Right ventricle myocardium superior (tissue), 1 donor: ENCODE data around the gene TSKU. TPM values are rescaled to one million over a fixed set of nuclear protein-coding genes. Genes with fewer than 3 reads are reported as not detected.
A peak's percentile ranks its signal among the peaks of the same experiment; 100 is the strongest.

Experiments used
- ATAC-seq: fragments of 200-7000 bp; cut with Tn5 transposase; one replicate; pipeline ENCODE4 v1.9.1; 2020; ENCODE audit warnings: mild to moderate bottlenecking; ENCODE audit not compliant: poor library complexity
- DNase-seq: peaks from one replicate; pipeline ENCODE4 v3.0.0-alpha.2; 2020
- intact Hi-C: fragments of 100-400 bp; cut with DNase I; formaldehyde crosslinking; loops from one replicate; pipeline ENCODE4 v1.11.2; 2022
- total RNA-seq: library from RNA; stranded (reverse); fragmentation: NEBNext Ultra II Directional; extraction: Animal tissue kit (Norgen Biotek cat#: 25700); gene quantifications from one replicate; pipeline ENCODE4 v1.2.1, GENCODE V29; 2021
- donor health status: DM: no; HTN: yes; CAD: no; lungs with severe emphysema.

The TSKU gene
- total RNA-seq, 1 donor from 2014 or later, result 17.2 TPM

DNA sequence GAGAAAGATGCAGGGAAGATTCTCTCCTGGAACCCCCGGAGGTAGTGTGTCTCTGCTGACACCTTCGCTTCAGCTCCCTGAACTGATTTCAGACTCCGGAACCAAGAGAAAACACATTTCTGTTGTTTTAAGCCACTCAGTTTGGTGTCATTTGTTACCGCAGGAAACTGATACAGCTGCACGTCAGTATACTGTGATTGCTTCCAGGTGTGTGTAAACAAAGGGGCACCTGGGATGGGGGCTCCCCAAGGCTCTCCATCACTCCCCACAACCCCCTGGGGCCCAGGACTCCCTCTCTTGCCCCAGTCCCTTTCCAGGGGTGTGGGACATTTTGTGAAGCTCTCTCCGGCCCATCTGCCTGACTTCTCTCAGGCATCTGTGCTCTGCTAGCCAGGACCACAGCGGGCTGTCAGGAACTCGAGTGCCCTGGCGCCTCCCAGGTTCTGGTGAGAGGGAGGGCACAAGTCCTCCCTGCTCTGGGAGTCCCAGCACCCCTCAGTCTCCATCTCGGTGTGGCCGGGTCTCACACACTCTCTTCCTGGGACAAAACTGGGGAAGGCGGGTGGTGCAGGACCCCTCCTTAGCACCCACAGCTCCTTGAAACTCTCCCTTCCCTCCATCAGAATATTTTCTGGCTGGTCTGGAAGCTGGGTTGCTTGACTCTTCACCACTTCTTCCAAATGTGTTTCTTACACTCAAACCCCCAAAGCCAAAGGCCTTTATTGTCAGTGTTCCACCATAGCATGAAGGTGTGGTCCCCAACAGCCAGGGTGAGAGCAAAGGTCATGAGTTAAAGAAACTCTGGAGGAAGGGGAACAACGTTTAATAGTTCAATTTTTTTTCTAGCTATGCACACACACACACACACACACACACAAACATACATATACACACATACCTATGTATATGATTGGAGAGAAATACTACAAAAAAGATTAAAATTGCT lies 35.0 kb upstream of the TSKU start:
- DNase-seq (no peak), ATAC-seq (no peak)
- intact Hi-C loops, result no loop called here

DNA sequence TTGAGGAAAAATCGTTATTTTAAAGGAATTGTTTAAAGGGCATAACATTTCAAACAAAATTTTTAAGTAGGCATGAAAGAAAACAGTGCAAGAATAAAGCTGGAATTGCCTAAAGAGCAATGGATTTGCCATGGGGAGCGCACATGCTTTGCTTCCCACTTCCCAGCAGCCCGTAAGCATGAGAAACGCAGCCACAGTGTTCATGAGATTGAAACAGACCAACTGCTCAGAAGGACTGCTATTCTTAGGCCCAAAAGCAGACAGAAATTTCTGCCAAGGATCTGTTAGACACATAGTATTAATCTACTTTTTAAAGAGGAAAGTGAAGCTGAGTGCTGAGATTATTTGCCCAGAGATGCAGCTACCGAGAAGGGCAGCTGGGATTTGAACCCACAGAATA lies 34.2 kb upstream of the TSKU start:
- ATAC-seq (no peak), DNase-seq (no peak)
- intact Hi-C loops, result no loop called here

DNA sequence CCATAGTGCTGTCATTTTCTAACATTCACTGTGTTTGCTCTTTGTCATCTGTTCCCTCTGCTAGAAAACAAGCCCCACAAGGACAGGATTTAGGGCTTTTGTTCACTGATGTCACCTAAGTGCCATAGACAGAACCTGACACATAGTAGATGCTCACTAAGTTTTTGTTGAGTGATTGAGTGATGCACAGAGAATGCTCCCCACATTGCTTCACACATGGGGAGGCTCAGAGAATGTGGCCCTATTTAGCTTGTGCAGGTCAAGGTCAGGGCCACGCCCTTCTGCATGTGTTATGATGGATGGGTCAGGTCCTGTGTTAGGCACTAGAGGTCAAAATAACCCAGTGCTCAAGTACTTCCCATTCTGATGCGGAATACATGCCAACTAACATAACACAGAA lies 33.1 kb upstream of the TSKU start:
- ATAC-seq, result no peak
- no peak for DNase-seq
- intact Hi-C loops, result no loop called here

DNA sequence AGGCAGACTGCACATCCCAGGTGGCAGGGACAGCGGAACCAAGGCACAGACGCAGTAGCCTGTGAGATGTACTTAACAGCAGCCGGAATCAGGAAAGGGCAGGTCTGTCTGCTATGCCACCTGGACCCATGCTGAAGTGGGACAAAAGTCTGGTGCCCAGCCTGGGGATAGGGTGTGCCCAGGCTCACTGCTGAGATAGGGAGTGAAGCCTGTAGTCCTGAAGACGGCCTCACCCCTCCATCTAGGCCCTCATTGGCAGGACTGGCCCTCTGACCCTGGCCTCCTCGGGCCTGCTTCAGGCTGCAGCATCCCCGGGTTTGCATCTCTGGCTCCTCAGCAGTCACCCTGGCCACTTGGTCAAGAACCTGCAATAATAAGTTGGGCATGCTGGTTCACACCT lies 32.4 kb upstream of the TSKU start:
- DNase-seq (no peak), ATAC-seq (no peak)
- intact Hi-C loops, result no loop called here

DNA sequence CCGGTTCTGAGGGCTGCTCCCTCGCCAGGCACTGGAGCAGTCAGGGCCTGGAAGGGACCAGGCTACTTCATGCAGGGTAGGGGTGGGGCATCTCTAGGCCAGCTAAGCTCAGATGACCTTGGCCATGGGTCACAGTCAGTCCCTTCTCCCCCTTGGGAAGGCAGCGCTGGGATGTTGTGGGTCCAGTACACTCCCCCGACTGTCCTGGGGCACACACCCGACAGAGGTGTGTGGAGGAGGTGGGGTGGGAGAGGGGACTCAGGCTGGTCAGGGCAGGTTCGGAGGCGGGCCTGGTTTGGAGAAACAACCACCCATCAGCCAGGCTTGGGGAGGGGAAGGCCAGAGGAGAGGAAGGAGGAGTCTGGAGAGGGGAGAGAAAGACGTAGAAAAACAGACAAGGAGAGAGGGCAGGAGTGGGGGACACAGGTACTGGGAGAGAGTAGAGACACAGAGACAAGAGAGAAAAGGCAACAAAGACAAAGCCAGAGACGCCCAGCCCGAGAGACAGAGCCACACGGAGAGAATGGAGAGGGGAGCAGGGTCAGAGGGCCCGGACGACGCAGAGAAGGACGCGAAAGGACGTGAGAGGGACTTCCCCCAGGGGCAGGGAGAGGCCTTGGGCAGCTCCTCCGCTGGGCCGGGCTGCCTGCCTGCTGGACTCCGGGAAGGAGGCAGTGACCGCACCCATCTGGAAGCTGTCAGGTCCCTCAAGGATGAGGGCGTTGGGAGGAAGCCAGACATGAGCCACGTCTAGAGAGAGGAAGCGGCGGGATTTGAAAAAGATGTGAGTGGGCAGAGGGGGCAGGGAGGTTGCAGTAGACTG lies 30.6 kb upstream of the TSKU start:
- intact Hi-C loops, result no loop called here

DNA sequence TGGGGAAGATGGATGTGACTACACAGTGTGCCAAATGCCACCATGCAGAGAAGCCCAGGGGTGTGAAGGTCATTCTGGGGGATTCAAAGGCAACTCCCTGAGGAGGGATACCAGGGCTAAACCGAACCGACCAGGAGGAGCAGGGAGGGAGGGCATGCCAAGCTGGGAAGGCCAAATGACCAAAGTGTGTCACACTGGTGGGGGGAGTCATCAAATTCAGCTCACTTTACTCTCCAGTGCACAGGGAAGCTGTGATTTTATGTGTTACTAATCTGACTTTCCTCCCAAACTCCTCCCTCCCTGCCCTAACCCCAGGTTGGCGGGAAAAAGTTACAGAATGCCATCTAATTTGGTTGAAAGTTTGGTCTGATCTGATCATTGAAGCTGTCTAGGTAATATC lies 29.7 kb upstream of the TSKU start:
- intact Hi-C loops, result no loop called here
- ATAC-seq, result no peak
- no peak for DNase-seq

More for the DNA sequence above, 30.6 kb upstream of the TSKU start:
- ATAC-seq (peak; percentile 88), DNase-seq (peak; percentile 91)

DNA sequence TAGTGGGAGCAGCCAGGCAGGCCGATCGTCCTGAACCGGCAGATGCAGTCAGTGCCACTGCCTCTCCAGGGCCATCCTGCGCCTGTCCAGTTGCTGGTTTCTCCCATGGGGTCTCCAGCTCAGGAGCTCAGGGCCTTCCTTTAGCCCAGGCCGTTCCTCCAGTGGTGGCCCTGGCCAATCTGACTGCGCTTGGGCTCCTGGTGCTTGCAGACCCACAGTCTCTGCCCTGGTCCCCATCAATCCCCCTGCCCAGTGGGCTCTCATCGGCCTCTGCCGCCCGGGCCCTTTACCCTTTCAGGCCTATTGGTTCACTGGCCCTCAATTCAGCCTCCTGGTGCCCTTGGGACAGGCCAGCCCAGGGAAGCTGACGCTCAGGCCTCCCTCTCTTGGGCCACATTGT lies 29.2 kb upstream of the TSKU start:
- DNase-seq (no peak), ATAC-seq (no peak)
- intact Hi-C loops, result no loop called here

DNA sequence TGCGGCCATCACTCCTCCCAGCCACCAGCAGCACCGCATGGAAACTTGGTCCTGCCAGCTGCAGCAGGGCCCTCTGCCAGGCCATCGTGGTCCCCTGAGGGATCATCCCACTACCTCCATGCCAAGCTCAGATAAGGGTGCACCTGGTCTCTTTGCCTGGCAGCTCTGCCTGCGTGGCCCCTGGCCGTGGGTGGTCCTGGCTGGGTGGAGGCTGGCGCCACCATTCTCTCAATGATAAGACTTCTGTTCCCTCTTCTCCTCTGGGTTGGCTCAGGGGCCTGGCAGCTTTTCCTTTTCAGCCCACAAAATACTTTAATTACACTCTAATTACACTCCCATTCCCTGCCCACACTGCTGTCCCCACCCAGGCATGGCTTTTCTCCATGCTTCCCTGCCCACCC lies 26.8 kb upstream of the TSKU start:
- intact Hi-C loops, result no loop called here
- DNase-seq (no peak), ATAC-seq (no peak)

DNA sequence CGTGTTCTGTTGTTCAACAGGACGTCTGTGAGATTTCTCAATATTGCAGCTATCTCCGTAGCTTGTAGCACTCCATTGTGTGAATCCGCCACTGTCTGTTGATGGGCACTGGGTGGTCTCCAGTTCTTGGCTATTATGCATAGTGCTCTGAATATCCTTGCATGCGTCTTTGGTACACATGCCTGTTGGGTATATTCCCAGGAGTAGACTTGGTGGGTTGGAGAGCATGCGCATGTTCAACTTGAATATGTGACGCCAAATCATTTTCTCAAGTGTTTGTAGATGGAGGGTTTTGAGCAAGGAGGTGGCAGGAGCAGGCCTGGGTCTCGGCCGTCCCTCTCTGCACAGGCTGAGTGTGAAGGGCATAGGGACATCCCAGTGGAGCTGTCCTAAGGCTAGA lies 24.8 kb upstream of the TSKU start:
- ATAC-seq (no peak), DNase-seq (no peak)
- intact Hi-C loops, result no loop called here

DNA sequence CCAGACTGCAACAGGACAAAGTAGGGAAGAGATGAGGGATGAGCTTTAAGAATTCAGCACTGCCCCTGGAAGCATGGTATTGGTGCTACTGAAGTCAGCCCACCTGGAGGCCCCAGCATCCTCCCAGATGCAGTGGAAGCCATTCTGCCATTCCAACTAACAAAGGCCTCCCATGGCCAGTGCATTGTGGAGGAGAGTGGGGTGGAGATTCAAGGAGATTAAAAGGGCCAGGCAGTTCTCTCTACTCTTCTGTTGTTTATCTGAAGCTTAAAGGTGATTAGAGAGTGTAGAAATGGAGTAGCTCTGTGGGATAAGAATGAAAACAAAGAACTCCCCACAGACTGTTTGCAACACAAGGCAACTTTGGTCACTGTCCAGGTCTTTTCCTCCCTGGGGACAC lies 24.1 kb upstream of the TSKU start:
- no peak for ATAC-seq
- no peak for DNase-seq
- intact Hi-C loops, result no loop called here

DNA sequence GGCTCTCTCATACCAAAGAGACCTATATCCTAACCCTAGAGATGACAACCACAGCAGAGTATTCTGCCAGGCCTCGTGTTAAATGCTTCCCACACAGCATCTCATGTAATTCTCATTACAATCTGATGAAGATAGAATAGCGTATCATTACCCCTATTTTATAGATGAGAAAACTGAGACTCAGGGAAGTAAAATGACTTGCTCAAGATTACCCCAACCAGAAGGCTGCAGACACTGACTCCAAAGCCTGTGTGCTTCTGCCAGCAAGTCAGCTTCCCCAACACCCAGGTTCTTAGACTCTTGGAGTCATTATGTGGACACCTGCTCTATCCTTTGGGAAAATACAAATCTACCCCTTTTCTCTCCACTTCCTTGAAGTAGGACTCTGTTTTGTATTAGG lies 23.6 kb upstream of the TSKU start:
- DNase-seq, result no peak
- no peak for ATAC-seq
- intact Hi-C loops, result no loop called here

DNA sequence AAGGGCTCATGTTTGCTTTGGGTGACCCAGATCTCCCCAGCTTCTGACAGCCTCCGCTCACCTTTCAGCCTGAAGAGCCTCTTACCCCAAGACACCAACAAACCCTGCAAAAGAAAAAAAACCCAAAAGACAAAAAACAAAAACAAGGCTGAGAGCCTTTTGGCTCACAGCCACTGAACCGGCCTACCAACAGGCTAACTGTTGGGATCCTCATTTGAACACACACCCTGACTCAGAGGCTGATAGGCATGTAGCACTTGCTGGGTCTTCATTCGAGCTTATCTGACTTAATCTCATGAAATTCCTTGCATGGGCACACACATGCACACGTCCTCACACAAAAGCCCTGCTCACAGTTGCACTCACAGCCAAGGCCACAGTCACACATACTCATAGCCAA lies 22.9 kb upstream of the TSKU start:
- ATAC-seq (no peak), DNase-seq (no peak)
- intact Hi-C loops, result no loop called here

DNA sequence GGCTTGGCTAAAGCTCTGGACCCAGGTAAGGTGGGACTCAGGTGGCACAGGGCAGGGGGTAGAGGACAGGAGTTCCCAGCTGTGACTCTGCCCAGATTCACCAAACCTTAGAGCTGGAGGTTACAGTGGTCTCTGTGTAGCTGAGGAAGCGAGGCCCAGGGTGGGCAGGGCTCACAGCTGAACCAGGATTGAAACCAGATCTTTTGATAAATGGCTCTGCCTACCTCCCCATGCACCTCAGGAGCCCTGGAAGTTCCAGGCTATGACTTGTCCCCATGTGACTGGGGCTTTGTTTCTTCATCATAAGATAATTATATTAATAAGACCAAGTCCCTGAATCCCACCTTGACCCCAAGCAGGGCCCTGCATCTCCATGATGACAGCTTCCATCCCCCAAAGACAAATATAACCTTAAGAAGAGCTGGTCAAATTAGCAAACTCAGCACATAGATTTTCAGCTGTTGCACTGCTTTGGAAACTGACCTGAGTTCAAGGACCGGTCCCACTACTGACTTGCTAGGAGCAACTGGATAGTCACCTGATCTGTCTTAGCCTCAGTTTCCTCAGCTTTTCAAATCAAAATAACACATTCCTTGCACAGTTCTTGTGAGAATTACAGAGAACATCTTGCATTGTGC lies 21.3 kb upstream of the TSKU start:
- ATAC-seq, result no peak
- DNase-seq, result no peak
- intact Hi-C loops, result no loop called here

DNA sequence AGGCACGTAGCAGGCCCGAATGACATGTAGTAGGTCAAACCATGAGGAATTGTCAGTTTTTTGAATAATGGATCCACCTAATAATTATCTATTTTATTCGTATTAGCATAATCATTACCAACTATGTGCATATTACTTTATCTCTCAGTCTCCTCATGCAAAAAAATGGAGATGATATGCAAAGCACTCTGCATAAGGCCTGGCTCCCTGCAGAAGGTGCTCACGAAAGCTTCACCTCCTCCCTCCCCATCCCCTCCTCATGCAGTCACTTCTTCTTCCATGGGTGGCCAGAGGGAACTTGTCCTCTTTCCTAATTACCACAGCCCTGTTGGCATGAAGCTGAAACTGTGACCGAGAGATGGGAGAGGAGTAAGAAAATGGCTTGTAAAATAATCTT lies 20.8 kb upstream of the TSKU start:
- intact Hi-C loops, result no loop called here
- DNase-seq (no peak), ATAC-seq (no peak)

DNA sequence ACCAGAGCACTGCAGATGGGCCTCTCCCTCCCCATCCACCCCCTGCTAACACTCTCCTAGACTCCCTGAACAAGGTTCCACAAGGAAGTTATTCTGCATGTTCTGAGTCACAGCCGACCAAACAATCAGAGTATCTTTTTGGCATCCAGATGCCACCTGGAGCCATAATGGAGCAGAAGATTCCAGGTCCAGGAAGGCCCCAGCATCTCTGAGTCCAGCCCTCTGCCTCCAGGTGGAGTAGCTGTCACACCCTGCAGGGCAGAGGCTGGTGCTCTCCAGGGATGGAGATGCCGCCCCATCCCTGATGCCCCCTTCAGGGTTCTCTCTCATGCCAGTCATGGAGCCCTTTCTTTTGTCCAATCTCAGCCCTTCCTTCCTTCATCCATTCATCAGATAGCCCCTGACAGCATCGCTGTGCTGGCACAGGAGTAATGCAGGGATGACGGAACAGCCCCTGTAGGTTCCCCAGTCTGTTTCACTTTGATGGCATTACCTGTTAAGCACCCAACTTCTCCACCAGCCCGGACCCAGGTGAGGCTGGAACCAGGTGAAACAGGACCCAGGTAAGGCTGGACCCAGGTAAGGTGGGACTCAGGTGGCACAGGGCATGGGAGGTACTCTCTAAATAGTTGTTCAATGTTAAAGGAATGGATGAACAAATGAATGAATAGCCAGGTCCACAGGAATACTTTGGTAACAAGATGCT lies 20.1 kb upstream of the TSKU start:
- ATAC-seq (no peak), DNase-seq (no peak)
- intact Hi-C loops, result no loop called here

DNA sequence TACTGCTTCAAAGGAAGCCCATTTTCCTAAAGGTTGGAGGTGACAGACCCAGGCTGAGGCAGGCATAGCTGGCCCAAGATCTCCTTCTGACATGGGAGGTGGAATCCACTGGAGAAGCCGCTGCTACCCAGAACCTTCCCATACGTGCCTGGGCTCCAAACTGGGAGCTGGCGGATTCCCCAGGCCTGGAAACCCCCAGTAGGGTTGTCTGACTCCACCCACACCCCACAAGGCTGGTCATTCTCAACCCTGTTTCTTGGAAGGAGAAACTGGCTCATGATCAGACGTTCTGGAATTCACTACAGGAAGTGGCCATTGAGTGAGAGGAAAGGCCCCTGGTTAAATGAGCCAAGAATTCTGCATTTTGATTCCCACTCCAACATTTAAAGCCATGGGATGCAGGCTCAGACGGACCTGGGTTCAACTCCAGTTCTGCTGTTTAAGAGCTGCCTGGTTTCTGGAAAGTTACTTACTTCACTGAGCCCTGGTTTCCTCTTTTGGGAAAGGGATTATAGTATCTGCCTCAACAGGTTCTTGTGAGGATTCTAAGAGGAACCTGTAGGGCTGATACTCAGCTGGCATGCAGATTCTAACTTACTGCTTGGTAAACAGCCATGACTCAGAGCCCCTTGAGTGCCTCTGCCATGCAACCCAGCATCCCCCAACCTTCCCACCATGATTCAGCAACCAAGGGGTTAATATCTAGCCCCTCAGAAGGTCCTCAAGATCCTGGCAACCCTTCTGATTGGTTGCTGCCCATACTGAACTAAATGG lies 19.4 kb upstream of the TSKU start:
- intact Hi-C loops, result no loop called here
- DNase-seq (peak; percentile 66), ATAC-seq (peak; percentile 23)

DNA sequence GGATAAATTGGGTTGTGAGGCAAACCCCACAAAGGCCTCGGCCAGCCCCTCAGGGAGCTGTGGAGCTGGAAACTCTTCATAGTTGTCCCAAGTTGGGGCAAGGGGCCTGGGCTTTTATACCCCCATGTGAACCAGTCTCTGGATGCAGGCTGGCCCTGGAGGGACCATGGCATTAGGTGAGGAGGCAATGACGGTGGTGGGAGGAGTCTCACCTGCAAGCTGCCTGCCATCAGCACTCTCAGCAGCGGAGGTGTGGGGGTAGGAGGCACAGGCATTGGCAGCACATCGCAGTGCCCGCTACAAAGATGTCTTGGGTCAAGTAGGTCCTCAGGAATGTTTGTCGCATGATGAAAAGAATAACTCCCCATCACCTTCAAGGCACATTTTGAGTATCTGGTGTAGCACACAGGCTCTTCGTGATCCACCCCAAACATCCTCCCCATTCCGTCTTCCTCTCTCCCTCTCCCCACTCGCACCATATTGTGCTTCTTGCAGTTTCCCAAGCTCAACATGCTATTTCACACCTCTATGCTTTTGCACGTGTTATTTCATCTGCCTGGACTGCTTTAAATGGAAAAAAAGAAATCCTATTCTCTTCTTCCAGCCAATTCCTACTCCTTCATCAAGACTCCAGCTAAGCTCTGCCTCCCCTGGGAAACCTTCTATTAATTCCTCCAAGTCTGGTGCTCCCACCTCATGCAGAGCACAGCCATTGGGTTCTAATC lies 18.1 kb upstream of the TSKU start:
- no peak for ATAC-seq
- intact Hi-C loops, result no loop called here
- DNase-seq, result no peak
